Hepatocyte (in vitro differentiated cells): Measurements from ENCODE around the gene PLXND1. TPM values are rescaled to one million over a fixed set of nuclear protein-coding genes. Genes with fewer than 3 reads are reported as not detected.
A peak's percentile ranks its signal among the peaks of the same experiment; 100 is the strongest.
"Not testable (repeated sequence)": the region's sequence is repeated elsewhere in the genome, so short reads cannot be mapped to it uniquely, and the experiment has no call there.

ENCODE experiments used
- DNase-seq: peaks from one replicate; pipeline ENCODE4 v3.0.0-alpha.2; 2016; ENCODE audit warnings: low spot score
- H2AFZ ChIP-seq: fragments of 200-600 bp; sonication (generic); 2 replicates; pipeline ENCODE4 v1.6.0; 2016; ENCODE audit warnings: antibody characterized with exemption, mild to moderate bottlenecking
- H3K27ac ChIP-seq: fragments of 200-600 bp; sonication (generic); 2 replicates; pipeline ENCODE4 v1.5.1; 2016; ENCODE audit warnings: mild to moderate bottlenecking
- H3K27me3 ChIP-seq: fragments of 200-600 bp; sonication (generic); 2 replicates; pipeline ENCODE4 v1.6.1; 2016
- H3K36me3 ChIP-seq: fragments of 200-600 bp; sonication (generic); replicated peaks from 2 replicates; pipeline ENCODE4 v1.5.1; 2016; ENCODE audit warnings: low read depth; ENCODE audit not compliant: insufficient read depth
- H3K4me1 ChIP-seq: fragments of 200-600 bp; sonication (generic); 2 replicates; pipeline ENCODE4 v1.5.1; 2016; ENCODE audit warnings: mild to moderate bottlenecking, moderate library complexity; ENCODE audit not compliant: insufficient read depth
- H3K4me2 ChIP-seq: fragments of 200-600 bp; sonication (generic); 2 replicates; pipeline ENCODE4 v1.6.0; 2016
- H3K4me3 ChIP-seq: fragments of 200-600 bp; sonication (generic); 2 replicates; pipeline ENCODE4 v1.5.1; 2016; ENCODE audit warnings: mild to moderate bottlenecking
- H3K79me2 ChIP-seq: fragments of 200-600 bp; sonication (generic); 2 replicates; pipeline ENCODE4 v1.6.0; 2017; ENCODE audit warnings: mild to moderate bottlenecking
- H3K9me2 ChIP-seq: fragments of 200-600 bp; sonication (generic); replicated peaks from 2 replicates; pipeline ENCODE4 v1.6.0; 2017; ENCODE audit warnings: mild to moderate bottlenecking; ENCODE audit not compliant: insufficient read depth
- H3K9me3 ChIP-seq: fragments of 200-600 bp; sonication (generic); 2 replicates; pipeline ENCODE4 v1.5.1; 2016; ENCODE audit warnings: low read depth, mild to moderate bottlenecking
- H4K20me1 ChIP-seq: fragments of 200-600 bp; sonication (generic); 2 replicates; pipeline ENCODE4 v1.6.0; 2016; ENCODE audit warnings: mild to moderate bottlenecking; ENCODE audit not compliant: insufficient read depth, poor library complexity, severe bottlenecking
- EZH2 ChIP-seq: fragments of 200-600 bp; sonication (generic); IDR thresholded peaks from 2 replicates; pipeline ENCODE4 v1.6.1; 2016; ENCODE audit warnings: antibody characterized with exemption, mild to moderate bottlenecking, borderline replicate concordance
- EZH2phosphoT487 ChIP-seq: fragments of 200-600 bp; sonication (generic); IDR thresholded peaks from one replicate; pipeline ENCODE4 v1.6.1; 2018; ENCODE audit warnings: antibody characterized with exemption, mild to moderate bottlenecking, low read depth, moderate library complexity; ENCODE audit not compliant: unreplicated experiment, severe bottlenecking
- WGBS: methylation state at CpG from one replicate; pipeline ENCODE4 v1.1.6; 2016; ENCODE audit warnings: low lambda C conversion rate; ENCODE audit errors: missing lambda C conversion rate; 5-methylcytosine and 5-hydroxymethylcytosine counted together
- polyA plus RNA-seq: library from polyadenylated mRNA; unstranded; fragments of >200 nt; fragmentation: Nextera tagmentation; extraction: Ambion mirVana; gene quantifications from 2 replicates; pipeline ENCODE4 v1.2.1, GENCODE V29; 2016
- total RNA-seq: library from RNA; depleted of rRNA; stranded (reverse); fragments of >200 nt; gene quantifications from 2 replicates; pipeline ENCODE4 v1.2.3, GENCODE V29; 2014
- TF ChIP-seq, protein P1 (sequence below): fragments of 200-600 bp; sonication (generic); IDR thresholded peaks from 2 replicates; pipeline ENCODE4 v1.5.1; 2016; ENCODE audit warnings: antibody characterized with exemption, mild to moderate bottlenecking; ENCODE audit not compliant: poor library complexity

PLXND1 gene
- total and polyA plus RNA-seq, 2 experiments from 2014 or later: 36.3 to 45.3 TPM

DNA sequence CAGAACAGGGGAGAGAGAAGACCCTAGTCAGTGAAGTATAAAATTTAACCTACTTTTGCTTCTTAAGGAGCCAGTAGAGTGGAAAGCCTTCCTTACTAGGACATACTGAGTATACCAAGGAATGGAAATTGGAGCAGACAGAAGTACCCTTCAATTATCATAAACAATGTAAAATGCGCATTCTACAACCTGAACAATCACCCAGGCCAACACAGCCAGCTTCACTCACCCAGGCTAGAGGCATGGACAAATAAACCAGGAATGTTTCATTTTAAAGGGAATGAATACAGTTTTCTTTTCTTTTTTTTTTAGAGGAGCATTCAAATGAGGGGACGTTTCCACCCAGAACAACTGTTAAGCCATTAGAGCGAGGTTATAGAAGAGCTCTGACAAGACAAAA is 41.9 kb upstream of the PLXND1 start:
- WGBS: 75% methylated on average over 3 of the region's 3 CpGs
- Histone ChIP-seq H4K20me1 (no peaks in the 10 kb centered on the region), H3K79me2 (no peaks in the 10 kb centered on the region), H3K4me1 (peaks cover 6% of the 10 kb centered on the region), H3K27ac (no peak overlapping the region), H3K9me3 (no peaks in the 10 kb centered on the region), H3K4me2 (no peak overlapping the region), H3K4me3 (no peak overlapping the region), H3K9me2 (no peaks in the 10 kb centered on the region), H3K36me3 (no peaks in the 10 kb centered on the region), H2AFZ (no peak overlapping the region), H3K27me3 (no peaks in the 10 kb centered on the region)
- DNase-seq: no peak
- TF ChIP-seq EZH2: no peak

DNA sequence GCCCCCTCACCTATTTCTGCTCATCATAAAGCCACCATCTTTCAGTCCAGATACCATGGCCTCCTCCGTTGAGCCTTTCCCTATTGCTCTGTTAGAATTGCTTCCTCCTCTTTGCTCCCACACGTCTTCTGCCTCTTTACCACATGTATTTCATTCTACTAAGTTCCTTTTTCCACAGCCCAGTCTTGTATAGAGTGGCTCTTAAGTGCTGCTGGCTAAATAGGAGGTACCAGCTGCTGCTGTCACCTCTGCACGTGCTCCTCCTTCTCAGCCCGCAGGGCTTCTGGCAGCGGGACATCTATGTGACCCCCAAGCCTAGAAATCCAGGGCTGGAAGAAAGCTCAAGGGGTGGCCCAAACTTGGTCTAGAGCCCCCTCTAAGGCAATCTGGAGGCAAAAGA is 38.8 kb upstream of the PLXND1 start:
- H3K9me3 ChIP-seq: no peaks in the 10 kb centered on the region
- no peak for TF ChIP-seq EZH2phosphoT487
- TF ChIP-seq, protein P1, sequence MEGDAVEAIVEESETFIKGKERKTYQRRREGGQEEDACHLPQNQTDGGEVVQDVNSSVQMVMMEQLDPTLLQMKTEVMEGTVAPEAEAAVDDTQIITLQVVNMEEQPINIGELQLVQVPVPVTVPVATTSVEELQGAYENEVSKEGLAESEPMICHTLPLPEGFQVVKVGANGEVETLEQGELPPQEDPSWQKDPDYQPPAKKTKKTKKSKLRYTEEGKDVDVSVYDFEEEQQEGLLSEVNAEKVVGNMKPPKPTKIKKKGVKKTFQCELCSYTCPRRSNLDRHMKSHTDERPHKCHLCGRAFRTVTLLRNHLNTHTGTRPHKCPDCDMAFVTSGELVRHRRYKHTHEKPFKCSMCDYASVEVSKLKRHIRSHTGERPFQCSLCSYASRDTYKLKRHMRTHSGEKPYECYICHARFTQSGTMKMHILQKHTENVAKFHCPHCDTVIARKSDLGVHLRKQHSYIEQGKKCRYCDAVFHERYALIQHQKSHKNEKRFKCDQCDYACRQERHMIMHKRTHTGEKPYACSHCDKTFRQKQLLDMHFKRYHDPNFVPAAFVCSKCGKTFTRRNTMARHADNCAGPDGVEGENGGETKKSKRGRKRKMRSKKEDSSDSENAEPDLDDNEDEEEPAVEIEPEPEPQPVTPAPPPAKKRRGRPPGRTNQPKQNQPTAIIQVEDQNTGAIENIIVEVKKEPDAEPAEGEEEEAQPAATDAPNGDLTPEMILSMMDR: no peak
- TF ChIP-seq EZH2: no peak
- 73% methylated on average over 5 of the region's 5 CpGs for WGBS
- H3K27me3 ChIP-seq: no peaks in the 10 kb centered on the region
- no peak overlapping the region for H3K4me2 ChIP-seq
- H3K4me3 ChIP-seq: no peak overlapping the region
- no peaks in the 10 kb centered on the region for H4K20me1 ChIP-seq
- no peak for DNase-seq
- H2AFZ ChIP-seq: no peak overlapping the region
- H3K9me2 ChIP-seq: no peaks in the 10 kb centered on the region
- H3K79me2 ChIP-seq: no peaks in the 10 kb centered on the region
- no peaks in the 10 kb centered on the region for H3K36me3 ChIP-seq
- H3K4me1 ChIP-seq: peaks cover 9% of the 10 kb centered on the region
- H3K27ac ChIP-seq: peak overlapping the region; percentile 27

- H3K27me3 ChIP-seq: no peaks in the 10 kb centered on the region
- no peaks in the 10 kb centered on the region for H3K36me3 ChIP-seq
- no peak overlapping the region for H3K4me2 ChIP-seq
- no peaks in the 10 kb centered on the region for H3K79me2 ChIP-seq
- H4K20me1 ChIP-seq: no peaks in the 10 kb centered on the region
- no peaks in the 10 kb centered on the region for H3K9me3 ChIP-seq
- TF ChIP-seq EZH2: no peak
- TF ChIP-seq EZH2phosphoT487: no peak
- TF ChIP-seq, protein P1: no peak
- H3K27ac ChIP-seq: peak overlapping the region; percentile 27
- no peak for DNase-seq
- no peak overlapping the region for H3K4me3 ChIP-seq
- no peaks in the 10 kb centered on the region for H3K9me2 ChIP-seq
- 64% methylated on average over 3 of the region's 3 CpGs for WGBS
- peaks cover 9% of the 10 kb centered on the region for H3K4me1 ChIP-seq
- H2AFZ ChIP-seq: no peak overlapping the region
Measured at GRCh38 chr3:129644836-129645235, 38.4 kb upstream of the PLXND1 start.

DNA sequence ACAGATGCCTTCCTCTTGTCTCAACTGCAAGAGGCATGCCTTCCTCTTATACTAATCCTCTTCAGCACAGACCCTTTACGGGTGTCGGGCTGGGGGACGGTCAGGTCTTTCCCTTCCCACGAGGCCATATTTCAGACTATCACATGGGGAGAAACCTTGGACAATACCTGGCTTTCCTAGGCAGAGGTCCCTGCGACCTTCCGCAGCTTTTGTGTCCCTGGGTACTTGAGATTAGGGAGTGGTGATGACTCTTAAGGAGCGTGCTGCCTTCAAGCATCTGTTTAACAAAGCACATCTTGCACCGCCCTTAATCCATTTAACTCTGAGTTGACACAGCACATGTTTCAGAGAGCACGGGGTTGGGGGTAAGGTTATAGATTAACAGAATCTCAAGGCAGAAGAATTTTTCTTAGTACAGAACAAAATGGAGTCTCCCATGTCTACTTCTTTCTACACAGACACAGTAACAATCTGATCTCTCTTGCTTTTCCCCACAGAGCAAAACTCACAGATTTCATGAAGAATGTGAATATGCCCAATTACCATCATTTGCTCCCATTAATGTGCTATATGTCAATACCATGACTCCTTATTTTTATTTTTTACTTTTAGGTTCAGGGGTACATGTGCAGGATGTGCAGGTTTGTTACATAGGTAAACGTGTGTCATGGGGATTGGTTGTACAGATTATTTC is 35.2 kb upstream of the PLXND1 start:
- not testable (repeated sequence) for H3K9me2 ChIP-seq, H3K79me2 ChIP-seq, H3K27me3 ChIP-seq, H3K36me3 ChIP-seq, H3K4me3 ChIP-seq, H4K20me1 ChIP-seq, H3K4me1 ChIP-seq, H3K9me3 ChIP-seq, DNase-seq
- H2AFZ ChIP-seq: peak overlapping the region; percentile 0
- peak overlapping the region; percentile 82 for H3K27ac ChIP-seq
- H3K4me2 ChIP-seq: peak overlapping the region; percentile 61
- 36% methylated on average over 9 of the region's 10 CpGs for WGBS

GRCh38 chr3:129640985-129641384 is 34.5 kb upstream of the PLXND1 start:
- not testable (repeated sequence) for H4K20me1 ChIP-seq, H3K9me2 ChIP-seq, H3K4me1 ChIP-seq, H3K79me2 ChIP-seq, H3K4me3 ChIP-seq, H3K27me3 ChIP-seq, H3K9me3 ChIP-seq, H2AFZ ChIP-seq, H3K36me3 ChIP-seq, DNase-seq
- Histone ChIP-seq H3K27ac (peak overlapping the region; percentile 94), H3K4me2 (peak overlapping the region; percentile 41)
- 71% methylated on average over 7 of the region's 7 CpGs for WGBS
